GM12801 (cell line): ENCODE measurements around the gene PTGDS.

Experiments
- CTCF ChIP-seq: IDR thresholded peaks from one replicate; pipeline ENCODE4 v1.5.1; 2011; ENCODE audit warnings: control low read depth; ENCODE audit not compliant: insufficient read length; ENCODE audit errors: extremely low read depth

Gene PTGDS

GRCh38 chr9:137007816-137008270 is 30.5 kb downstream of the PTGDS start:
- TF ChIP-seq CTCF = no peak

GRCh38 chr9:137008312-137008711 is 31.0 kb downstream of the PTGDS start:
- no peak for TF ChIP-seq CTCF

GRCh38 chr9:137009217-137009616 is 31.9 kb downstream of the PTGDS start:
- TF ChIP-seq CTCF = no peak

GRCh38 chr9:137009938-137010732 is 32.8 kb downstream of the PTGDS start:
- no peak for TF ChIP-seq CTCF

- TF ChIP-seq CTCF = no peak
These were observed 33.9 kb downstream of the PTGDS start for GRCh38 chr9:137011156-137011555.

- TF ChIP-seq CTCF = no peak
These were observed 34.8 kb downstream of the PTGDS start for GRCh38 chr9:137011907-137012675.

- TF ChIP-seq CTCF = no peak
These were observed 35.6 kb downstream of the PTGDS start for GRCh38 chr9:137012694-137013570.
